GM23338 (cell line): ENCODE data around the gene POU5F1. TPM values are rescaled to one million over a fixed set of nuclear protein-coding genes. Genes with fewer than 3 reads are reported as not detected.

Experiments
- ATAC-seq: fragments of 200-7000 bp; cut with Tn5 transposase; 3 replicates; pipeline ENCODE4 v1.9.1; 2020
- DNase-seq: peaks from one replicate; pipeline ENCODE4 v3.0.0-alpha.2; 2015; ENCODE audit warnings: low spot score
- H2AFZ ChIP-seq: fragments of 200-600 bp; sonication (generic); 2 replicates; pipeline ENCODE4 v1.8.0; 2016; ENCODE audit warnings: antibody characterized with exemption, mild to moderate bottlenecking, moderate library complexity
- H3F3A ChIP-seq: fragments of 200-600 bp; sonication (generic); replicated peaks from 2 replicates; pipeline ENCODE4 v1.8.0; 2017; ENCODE audit warnings: antibody characterized with exemption, mixed run types, low read depth
- H3K27ac ChIP-seq: fragments of 200-600 bp; sonication (generic); 2 replicates; pipeline ENCODE4 v1.6.1; 2016; ENCODE audit warnings: low read depth
- H3K27me3 ChIP-seq: fragments of 200-600 bp; sonication (generic); 2 replicates; pipeline ENCODE4 v1.8.0; 2016; ENCODE audit warnings: mild to moderate bottlenecking, mixed run types, moderate library complexity; ENCODE audit not compliant: insufficient read depth
- H3K36me3 ChIP-seq: fragments of 200-600 bp; sonication (generic); 2 replicates; pipeline ENCODE4 v1.8.0; 2016; ENCODE audit warnings: mild to moderate bottlenecking; ENCODE audit not compliant: insufficient read depth
- H3K4me1 ChIP-seq: fragments of 200-600 bp; sonication (generic); 2 replicates; pipeline ENCODE4 v1.8.0; 2016; ENCODE audit warnings: mild to moderate bottlenecking, moderate library complexity; ENCODE audit not compliant: insufficient read depth
- H3K4me2 ChIP-seq: fragments of 200-600 bp; sonication (generic); 2 replicates; pipeline ENCODE4 v1.7.1; 2017; ENCODE audit warnings: mixed run types
- H3K4me3 ChIP-seq: fragments of 200-600 bp; sonication (generic); 2 replicates; pipeline ENCODE4 v1.6.1; 2016; ENCODE audit warnings: mixed run types
- H3K79me2 ChIP-seq: fragments of 200-600 bp; sonication (generic); replicated peaks from 2 replicates; pipeline ENCODE4 v1.8.0; 2017; ENCODE audit warnings: mild to moderate bottlenecking; ENCODE audit not compliant: insufficient read depth
- H3K9me2 ChIP-seq: fragments of 200-600 bp; sonication (generic); 2 replicates; pipeline ENCODE4 v1.8.0; 2017; ENCODE audit not compliant: insufficient read depth
- H4K20me1 ChIP-seq: fragments of 200-600 bp; sonication (generic); replicated peaks from 2 replicates; pipeline ENCODE4 v1.8.0; 2017; ENCODE audit warnings: mild to moderate bottlenecking; ENCODE audit not compliant: insufficient read depth
- H3K27ac Mint-ChIP-seq: 2 replicates; pipeline ENCODE4 v1.8.0; 2020; ENCODE audit warnings: inconsistent platforms, mild to moderate bottlenecking, moderate library complexity, mixed read lengths
- H3K27me3 Mint-ChIP-seq: 3 replicates; pipeline ENCODE4 v1.8.0; 2022; ENCODE audit warnings: low read depth, mild to moderate bottlenecking, moderate library complexity, mixed read lengths, inconsistent platforms; ENCODE audit not compliant: insufficient read depth, poor library complexity
- H3K36me3 Mint-ChIP-seq: 3 replicates; pipeline ENCODE4 v1.8.0; 2021; ENCODE audit warnings: low read depth, mild to moderate bottlenecking, inconsistent platforms, moderate library complexity, mixed read lengths
- H3K4me1 Mint-ChIP-seq: 3 replicates; pipeline ENCODE4 v1.8.0; 2020; ENCODE audit warnings: mild to moderate bottlenecking, inconsistent platforms, mixed read lengths
- H3K4me3 Mint-ChIP-seq: 3 replicates; pipeline ENCODE4 v1.8.0; 2021; ENCODE audit warnings: moderate library complexity, mild to moderate bottlenecking, inconsistent platforms, mixed read lengths
- H3K9me3 Mint-ChIP-seq: 3 replicates; pipeline ENCODE4 v1.8.0; 2020; ENCODE audit warnings: moderate library complexity, mild to moderate bottlenecking, inconsistent platforms, mixed read lengths
- CTCF ChIP-seq, 2 experiments: fragments of 200-600 bp in 1 of 2; sonication (generic) in 1 of 2; conservative IDR thresholded peaks; 2 replicates each; pipeline versions ENCODE4 v1.5.1 to v1.6.1; 2016 to 2017; ENCODE audit warnings: antibody characterized with exemption in 2 of 2, low read depth in 2 of 2, mild to moderate bottlenecking in 2 of 2, moderate library complexity in 1 of 2
- ETS1 ChIP-seq: IDR thresholded peaks from 2 replicates; pipeline ENCODE4 v1.6.1; 2016; ENCODE audit warnings: antibody characterized with exemption
- EZH2 ChIP-seq: fragments of 200-600 bp; sonication (generic); IDR thresholded peaks from one replicate; pipeline ENCODE4 v1.8.0; 2017; ENCODE audit warnings: antibody characterized with exemption, mild to moderate bottlenecking, low read depth; ENCODE audit not compliant: unreplicated experiment
- EZH2phosphoT487 ChIP-seq: fragments of 200-600 bp; sonication (generic); IDR thresholded peaks from one replicate; pipeline ENCODE4 v1.8.1; 2018; ENCODE audit warnings: antibody characterized with exemption; ENCODE audit not compliant: unreplicated experiment
- JUNB ChIP-seq: IDR thresholded peaks from one replicate; pipeline ENCODE4 v1.6.1; 2016; ENCODE audit warnings: antibody characterized with exemption; ENCODE audit not compliant: unreplicated experiment
- NANOG ChIP-seq: IDR thresholded peaks from 2 replicates; pipeline ENCODE4 v1.6.1; 2016; ENCODE audit warnings: antibody characterized with exemption, borderline replicate concordance
- POLR2AphosphoS5 ChIP-seq: IDR thresholded peaks from 2 replicates; pipeline ENCODE4 v1.6.1; 2016; ENCODE audit warnings: antibody characterized with exemption, low read depth
- REST ChIP-seq: IDR thresholded peaks from one replicate; pipeline ENCODE4 v1.6.1; 2018; ENCODE audit warnings: antibody characterized with exemption; ENCODE audit not compliant: unreplicated experiment
- STAT1 ChIP-seq: IDR thresholded peaks from one replicate; pipeline ENCODE4 v1.6.1; 2016; ENCODE audit warnings: antibody characterized with exemption; ENCODE audit not compliant: unreplicated experiment
- ZNF114 ChIP-seq: fragments of 250-450 bp; sonication (Bioruptor Pico); IDR thresholded peaks from 2 replicates; pipeline ENCODE4 v1.5.0; 2020; ENCODE audit warnings: mild to moderate bottlenecking, moderate library complexity
- ZNF331 ChIP-seq: fragments of 250-450 bp; sonication (Bioruptor Pico); IDR thresholded peaks from 2 replicates; pipeline ENCODE4 v1.5.0; 2020; ENCODE audit warnings: low read depth, mild to moderate bottlenecking, moderate library complexity
- ZNF462 ChIP-seq: fragments of 250-450 bp; sonication (Bioruptor Pico); IDR thresholded peaks from 2 replicates; pipeline ENCODE4 v1.5.0; 2020; ENCODE audit warnings: mild to moderate bottlenecking, moderate library complexity
- polyA plus RNA-seq: library from polyadenylated mRNA; unstranded; fragments of >200 nt; fragmentation: Nextera tagmentation; extraction: Ambion mirVana; gene quantifications from 2 replicates; pipeline ENCODE4 v1.2.1, GENCODE V29; 2016
- total RNA-seq: library from RNA; depleted of rRNA; stranded (reverse); fragments of >200 nt; shearing (Covaris generic); gene quantifications from 2 replicates; pipeline ENCODE4 v1.2.3, GENCODE V29; 2014

POU5F1 gene
- total and polyA plus RNA-seq, 2 experiments from 2014 or later, result 1,839 to 3,419 TPM

- no peaks in the 10 kb centered on the region for H3K36me3 ChIP-seq
- no peaks in the 10 kb centered on the region for H3K27me3 ChIP-seq
- no peaks in the 10 kb centered on the region for H3K9me2 ChIP-seq
- H3K79me2 ChIP-seq, result no peaks in the 10 kb centered on the region; the same call in 1 of the 2 replicates
- peaks cover 6% of the 10 kb centered on the region; the same call in 2 of the 3 replicates for H3K9me3 Mint-ChIP-seq
- no peak overlapping the region for H3K27ac Mint-ChIP-seq
- no peak overlapping the region for H3K4me2 ChIP-seq
- TF ChIP-seq JUNB, result no peak
- no peak for TF ChIP-seq EZH2phosphoT487
- no peak for TF ChIP-seq POLR2AphosphoS5
- TF ChIP-seq ETS1, result no peak
- TF ChIP-seq ZNF331 (CRISPR knock-in tag), result no peak
- TF ChIP-seq EZH2, result no peak
- no peak for TF ChIP-seq NANOG
- no peak for TF ChIP-seq ZNF462 (CRISPR knock-in tag)
- no peak for TF ChIP-seq STAT1
- TF ChIP-seq REST, result no peak
- no peak for TF ChIP-seq CTCF (conservative IDR thresholded peaks at IDR 0.05; ENCODE audit: low read depth in 2 of 2)
- TF ChIP-seq ZNF114 (CRISPR knock-in tag), result no peak
- no peak for ATAC-seq
- no peak overlapping the region for H2AFZ ChIP-seq
- H3K4me3 Mint-ChIP-seq, result no peak overlapping the region
- no peaks in the 10 kb centered on the region for H4K20me1 ChIP-seq
- no peak overlapping the region for H3K4me3 ChIP-seq
- peaks cover 32% of the 10 kb centered on the region for H3K4me1 Mint-ChIP-seq
- H3K36me3 Mint-ChIP-seq, result peaks cover 6% of the 10 kb centered on the region; the same call in 2 of the 3 replicates
- H3K4me1 ChIP-seq, result peaks cover 44% of the 10 kb centered on the region
- H3K27me3 Mint-ChIP-seq, result peaks cover 8% of the 10 kb centered on the region
- no peak for DNase-seq
- H3K27ac ChIP-seq, result 0 out of 2 replicates have a peak overlapping the region, but pooled peaks have one; percentile 14
- H3F3A ChIP-seq, result no peaks in the 10 kb centered on the region
Measured at GRCh38 chr6:31187780-31188194, 17.3 kb upstream of the POU5F1 start.
